Psoas muscle (tissue), 8 donors: ENCODE data around the gene C12orf75. TPM values are rescaled to one million over a fixed set of nuclear protein-coding genes. Genes with fewer than 3 reads are reported as not detected.

Source experiments
- ATAC-seq, 4 donors: fragments of 200-7000 bp; cut with Tn5 transposase; one replicate each; pipeline ENCODE4 v1.9.1; 2020; ENCODE audit warnings: moderate library complexity in 3 of 4, mild to moderate bottlenecking in 2 of 4
- DNase-seq, 2 donors: peaks; one replicate each; pipeline ENCODE4 v3.0.0-alpha.2; 2020
- H3K27ac ChIP-seq: fragments of 200-600 bp; one replicate; pipeline ENCODE4 v1.8.0; 2022
- H3K27me3 ChIP-seq, 3 donors: fragments of 200-600 bp in 1 of 3; one replicate each; pipeline versions ENCODE4 v1.6.1 to v1.8.0; 2013 to 2022; ENCODE audit warnings: low read length in 2 of 3, mild to moderate bottlenecking in 2 of 3, moderate library complexity in 1 of 3; ENCODE audit not compliant: insufficient read depth in 3 of 3
- H3K36me3 ChIP-seq, 2 donors: fragments of 200-600 bp in 1 of 2; one replicate each; pipeline versions ENCODE4 v1.6.1 to v1.8.0; 2013 to 2022; ENCODE audit warnings: low read depth in 1 of 2, mild to moderate bottlenecking in 1 of 2, moderate library complexity in 1 of 2; ENCODE audit not compliant: insufficient read depth in 1 of 2
- H3K4me1 ChIP-seq: fragments of 200-600 bp; one replicate; pipeline ENCODE4 v1.8.0; 2022
- H3K4me3 ChIP-seq: fragments of 200-600 bp; one replicate; pipeline ENCODE4 v1.8.0; 2022; ENCODE audit warnings: mild to moderate bottlenecking
- H3K9me3 ChIP-seq: fragments of 200-600 bp; one replicate; pipeline ENCODE4 v1.8.0; 2022
- WGBS, 3 donors: extraction: QIAGEN DNeasy Blood & Tissue Kit; methylation state at CpG; one replicate each; pipeline versions ENCODE4 v1.1.6 to v1.1.7; 2013; 5-methylcytosine and 5-hydroxymethylcytosine counted together
- intact Hi-C, 2 donors: fragments of 100-400 bp; cut with DNase I; formaldehyde crosslinking; loops; one replicate each; pipeline versions ENCODE4 v1.11.0 to v1.14.2; 2022
- polyA plus RNA-seq, 3 donors: library from polyadenylated mRNA; stranded (reverse); fragments of 200-250 nt; gene quantifications; one replicate each; pipeline ENCODE4 v1.2.3, GENCODE V29; 2013
- total RNA-seq, 4 donors: library from RNA; stranded (reverse); fragmentation: NEBNext Ultra II Directional in 2 of 4; extraction: Animal tissue kit (Norgen Biotek cat#: 25700) in 2 of 4; gene quantifications; one replicate each; pipeline versions ENCODE4 v1.2.1 to v1.2.4, GENCODE V29; 2021 to 2023
- TF ChIP-seq, protein P1 (sequence below): fragments of 200-600 bp; IDR thresholded peaks from one replicate; pipeline ENCODE4 v1.8.0; 2022; ENCODE audit warnings: antibody characterized with exemption
- donor health status: healthy with polysubstance abuse.
- donor health status: DM: no; HTN: no; CAD: no; lungs with moderate emphysema.
- donor health status: Bipolar disorder and iron deficiency.
- donor health status: healthy.
- donor health status: DM: yes; HTN: yes; CAD: no.
- donor health status: DM: no; HTN: no; CAD: no.
- donor health status: DM: no; HTN: no; CAD: no.
- donor health status: DM: yes; HTN: yes; CAD: no.

Gene C12orf75
- total and polyA plus RNA-seq, 7 donors: 25.6 to 228 (median 76.5) TPM

DNA sequence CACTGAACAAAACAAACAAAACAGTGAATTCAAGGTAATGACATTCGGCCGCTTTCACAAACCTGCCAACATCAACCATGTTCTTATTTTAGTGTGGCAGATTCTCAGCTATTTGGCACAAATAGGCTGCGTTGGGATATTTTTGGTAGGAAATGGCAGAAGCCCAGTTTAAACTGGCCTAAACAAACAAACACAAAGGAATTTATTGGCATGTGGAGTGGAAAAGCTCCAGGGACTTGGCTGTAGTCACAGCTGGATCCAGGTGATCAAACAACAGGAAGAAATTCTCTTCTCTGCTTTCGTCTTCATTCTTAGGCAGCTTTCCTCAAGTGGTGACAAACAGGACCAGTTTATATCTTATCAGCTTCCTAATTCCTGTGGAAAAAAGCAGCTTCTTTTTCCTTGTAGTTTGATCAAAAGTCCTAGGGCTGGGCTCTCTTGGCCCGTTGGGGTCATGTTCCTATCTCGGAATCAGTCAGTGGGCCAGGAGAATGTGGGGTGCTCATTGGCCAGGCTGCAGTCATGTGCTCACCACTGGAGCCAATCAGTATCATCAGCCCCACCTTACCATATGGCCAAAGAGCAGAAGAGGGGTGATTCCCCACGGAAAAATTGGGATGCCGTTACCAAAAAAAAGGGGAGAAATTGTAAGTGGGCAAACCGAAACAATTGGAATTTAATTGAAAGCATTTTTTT lies 22.6 kb downstream of the C12orf75 start:
- peak overlapping the region; percentile 45 for H3K4me3 ChIP-seq
- peak; percentile 81 to 95 (median 93) for ATAC-seq

DNA sequence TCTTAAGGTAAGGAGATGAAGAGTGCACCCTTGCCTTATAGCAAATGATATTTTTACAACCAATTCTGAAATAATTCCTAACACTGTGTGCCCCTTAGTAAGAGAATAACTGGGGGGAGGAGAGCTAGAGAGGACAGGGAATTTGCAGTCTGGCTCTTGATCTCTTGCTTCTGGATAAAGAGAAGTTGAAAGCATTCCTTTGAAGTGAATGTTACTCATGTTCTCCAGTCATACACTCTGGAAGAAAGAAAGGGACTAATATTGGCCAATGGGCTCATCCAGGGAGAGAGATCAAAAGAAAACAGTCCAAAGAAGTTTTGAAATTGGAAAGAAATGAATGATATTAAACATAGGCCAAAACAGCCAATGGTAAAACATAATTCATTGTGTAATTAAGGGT lies 25.3 kb downstream of the C12orf75 start:
- Histone ChIP-seq H3K4me3 (no peak overlapping the region), H3K27me3 (no peaks in the 10 kb centered on the region), H3K27ac (peak overlapping the region; percentile 14), H3K4me1 (peaks cover 18% of the 10 kb centered on the region), H3K36me3 (no peaks in the 10 kb centered on the region), H3K9me3 (no peaks in the 10 kb centered on the region)
- intact Hi-C loops: no loop called here
- TF ChIP-seq, protein P1, sequence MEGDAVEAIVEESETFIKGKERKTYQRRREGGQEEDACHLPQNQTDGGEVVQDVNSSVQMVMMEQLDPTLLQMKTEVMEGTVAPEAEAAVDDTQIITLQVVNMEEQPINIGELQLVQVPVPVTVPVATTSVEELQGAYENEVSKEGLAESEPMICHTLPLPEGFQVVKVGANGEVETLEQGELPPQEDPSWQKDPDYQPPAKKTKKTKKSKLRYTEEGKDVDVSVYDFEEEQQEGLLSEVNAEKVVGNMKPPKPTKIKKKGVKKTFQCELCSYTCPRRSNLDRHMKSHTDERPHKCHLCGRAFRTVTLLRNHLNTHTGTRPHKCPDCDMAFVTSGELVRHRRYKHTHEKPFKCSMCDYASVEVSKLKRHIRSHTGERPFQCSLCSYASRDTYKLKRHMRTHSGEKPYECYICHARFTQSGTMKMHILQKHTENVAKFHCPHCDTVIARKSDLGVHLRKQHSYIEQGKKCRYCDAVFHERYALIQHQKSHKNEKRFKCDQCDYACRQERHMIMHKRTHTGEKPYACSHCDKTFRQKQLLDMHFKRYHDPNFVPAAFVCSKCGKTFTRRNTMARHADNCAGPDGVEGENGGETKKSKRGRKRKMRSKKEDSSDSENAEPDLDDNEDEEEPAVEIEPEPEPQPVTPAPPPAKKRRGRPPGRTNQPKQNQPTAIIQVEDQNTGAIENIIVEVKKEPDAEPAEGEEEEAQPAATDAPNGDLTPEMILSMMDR: no peak
- no peak for DNase-seq
- peak in 1 of 4 donors; percentile 29 for ATAC-seq

More for the DNA sequence above, 22.6 kb downstream of the C12orf75 start:
- DNase-seq: peak in 1 of 2 donors; percentile 21
- TF ChIP-seq, protein P1: no peak
- no peaks in the 10 kb centered on the region for H3K36me3 ChIP-seq
- H3K4me1 ChIP-seq: peaks cover 18% of the 10 kb centered on the region
- H3K27ac ChIP-seq: peak overlapping the region; percentile 67
- intact Hi-C loops: no loop called here
- no peaks in the 10 kb centered on the region for H3K27me3 ChIP-seq
- WGBS, 3 donors: 37 to 42% (median 42%) methylated on average over 9 of the region's 9 CpGs
- H3K9me3 ChIP-seq: no peaks in the 10 kb centered on the region

DNA sequence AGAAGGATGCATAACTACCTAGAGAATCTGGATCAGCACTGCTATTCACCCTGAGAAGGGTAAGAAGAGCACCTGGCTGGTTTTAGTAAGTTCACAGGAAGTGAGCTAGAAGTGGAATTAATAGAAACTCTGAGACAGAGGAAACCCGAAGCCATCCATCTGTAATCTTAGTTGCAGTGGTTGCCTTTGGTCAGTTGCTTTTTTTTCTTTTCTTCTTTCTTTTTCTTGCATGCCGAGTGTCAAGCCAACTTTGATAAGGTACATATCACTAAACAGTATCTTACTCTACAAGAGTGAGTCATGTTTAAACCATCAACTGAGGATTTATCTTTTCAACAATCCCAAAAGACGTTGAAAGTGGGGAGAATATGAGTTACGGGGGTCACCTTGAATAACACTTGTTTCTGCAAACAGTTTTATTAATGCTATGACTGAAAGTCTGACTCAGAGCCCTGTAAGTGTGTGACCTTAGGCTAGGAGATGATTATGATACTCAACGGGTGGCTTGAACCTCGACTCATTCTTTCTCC lies 26.7 kb downstream of the C12orf75 start:
- Histone ChIP-seq H3K9me3 (no peaks in the 10 kb centered on the region), H3K4me3 (peak overlapping the region; percentile 1), H3K27me3 (no peaks in the 10 kb centered on the region), H3K4me1 (peaks cover 12% of the 10 kb centered on the region), H3K27ac (peak overlapping the region; percentile 43), H3K36me3 (no peaks in the 10 kb centered on the region)
- WGBS, 3 donors: 46 to 53% (median 47%) methylated on average over 6 of the region's 6 CpGs
- peak; percentile 43 to 73 (median 57) for ATAC-seq
- DNase-seq: no peak
- intact Hi-C loops: no loop called here
- TF ChIP-seq, protein P1: no peak

DNA sequence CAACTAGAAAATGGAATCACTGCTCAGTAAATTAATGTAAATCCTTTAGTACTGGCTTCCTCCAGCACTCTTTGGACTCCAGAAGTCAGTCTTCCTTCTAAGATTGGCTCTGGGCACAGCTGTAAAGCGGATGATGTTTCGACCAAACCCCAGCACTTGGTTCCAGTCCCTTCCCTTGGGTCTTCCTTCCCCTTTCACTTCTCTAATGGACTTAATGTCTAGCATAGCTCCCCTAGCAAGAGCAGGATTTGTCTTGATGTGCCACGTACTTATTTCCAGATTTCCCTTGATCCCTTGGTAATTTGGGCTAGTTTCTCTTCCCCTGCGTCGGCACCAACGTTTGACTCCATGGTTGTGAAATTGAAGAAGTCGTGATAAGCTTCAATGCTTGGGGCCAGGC lies 28.3 kb downstream of the C12orf75 start:
- intact Hi-C loops: no loop called here
- WGBS, 3 donors: 63 to 82% (median 69%) methylated on average over 7 of the region's 7 CpGs
- ATAC-seq: no peak
- Histone ChIP-seq H3K27ac (peak overlapping the region; percentile 36), H3K4me3 (no peak overlapping the region), H3K4me1 (peaks cover 2% of the 10 kb centered on the region), H3K27me3 (no peaks in the 10 kb centered on the region), H3K36me3 (no peaks in the 10 kb centered on the region), H3K9me3 (no peaks in the 10 kb centered on the region)
- TF ChIP-seq, protein P1: no peak
- DNase-seq: no peak
